WTC11 (cell line): Measurements from ENCODE around the gene ATP7A. TPM values are rescaled to one million over a fixed set of nuclear protein-coding genes. Genes with fewer than 3 reads are reported as not detected.

Experiments used
- ATAC-seq: fragments of 200-7000 bp; cut with Tn5 transposase; 2 replicates; pipeline ENCODE4 v1.10.0; 2021; ENCODE audit warnings: mild to moderate bottlenecking, moderate library complexity
- CTCF ChIA-PET: fragments of 300-600 bp; sonication (Branson Sonifier 250); formaldehyde crosslinking; loops from one replicate; lab custom pipeline; 2021; ENCODE audit warnings: antibody characterized with exemption; lab: Charles Lee
- POLR2A ChIA-PET: fragments of 350-600 bp; sonication (Branson Sonifier 250); formaldehyde crosslinking; loops from one replicate; lab custom pipeline; 2021; ENCODE audit warnings: antibody characterized with exemption; lab: Charles Lee
- DNase-seq: peaks from one replicate; pipeline ENCODE4 v3.0.0; 2021; ENCODE audit warnings: low spot score
- H3K27ac Mint-ChIP-seq: 2 replicates; pipeline ENCODE4 v1.8.0; 2021; ENCODE audit warnings: mixed read lengths
- H3K27me3 Mint-ChIP-seq: 2 replicates; pipeline ENCODE4 v1.8.0; 2021; ENCODE audit warnings: low read depth, mild to moderate bottlenecking, moderate library complexity, mixed read lengths
- H3K36me3 Mint-ChIP-seq: 2 replicates; pipeline ENCODE4 v1.8.0; 2021; ENCODE audit warnings: mixed read lengths
- H3K4me1 Mint-ChIP-seq: 2 replicates; pipeline ENCODE4 v1.8.0; 2022; ENCODE audit warnings: mixed read lengths
- H3K4me3 Mint-ChIP-seq: 2 replicates; pipeline ENCODE4 v1.8.0; 2021; ENCODE audit warnings: mild to moderate bottlenecking, moderate library complexity, mixed read lengths
- H3K9me3 Mint-ChIP-seq: 2 replicates; pipeline ENCODE4 v1.8.0; 2021; ENCODE audit warnings: mixed read lengths
- E2F1 ChIP-seq: sonication (generic); formaldehyde crosslinking; IDR thresholded peaks from 2 replicates; pipeline ENCODE4 v1.8.0; 2022; ENCODE audit warnings: mild to moderate bottlenecking, missing genetic modification reagents
- E2F5 ChIP-seq: sonication (generic); formaldehyde crosslinking; IDR thresholded peaks from 2 replicates; pipeline ENCODE4 v1.8.1; 2022; ENCODE audit warnings: mild to moderate bottlenecking, moderate library complexity, missing genetic modification reagents
- EMX1 ChIP-seq: fragments of 250-450 bp; sonication (Bioruptor Pico); IDR thresholded peaks from 2 replicates; pipeline ENCODE4 v1.8.0; 2021; ENCODE audit warnings: mild to moderate bottlenecking
- FOXP4 ChIP-seq: sonication (generic); formaldehyde crosslinking; IDR thresholded peaks from 2 replicates; pipeline ENCODE4 v1.8.0; 2022; ENCODE audit warnings: mild to moderate bottlenecking, missing genetic modification reagents
- GABPB1 ChIP-seq: sonication (generic); formaldehyde crosslinking; IDR thresholded peaks from 2 replicates; pipeline ENCODE4 v1.8.1; 2023; ENCODE audit warnings: mild to moderate bottlenecking, missing genetic modification reagents
- GRHL2 ChIP-seq: fragments of 250-450 bp; sonication (Bioruptor Pico); IDR thresholded peaks from 2 replicates; pipeline ENCODE4 v1.8.0; 2022; ENCODE audit warnings: mild to moderate bottlenecking, moderate library complexity; ENCODE audit not compliant: insufficient replicate concordance, severe bottlenecking
- HMGA2 ChIP-seq: fragments of 250-450 bp; sonication (Bioruptor Pico); IDR thresholded peaks from 2 replicates; pipeline ENCODE4 v1.4.0; 2021; ENCODE audit warnings: mild to moderate bottlenecking, moderate library complexity
- IRF1 ChIP-seq: sonication (generic); formaldehyde crosslinking; IDR thresholded peaks from 2 replicates; pipeline ENCODE4 v1.8.0; 2023; ENCODE audit warnings: missing genetic modification reagents
- IRF2 ChIP-seq: sonication (generic); formaldehyde crosslinking; IDR thresholded peaks from 2 replicates; pipeline ENCODE4 v1.8.0; 2022; ENCODE audit warnings: low read depth, missing genetic modification reagents, borderline replicate concordance
- KAT7 ChIP-seq: sonication (generic); formaldehyde crosslinking; IDR thresholded peaks from 2 replicates; pipeline ENCODE4 v1.8.1; 2023; ENCODE audit warnings: missing genetic modification reagents, mild to moderate bottlenecking, borderline replicate concordance
- NFATC4 ChIP-seq: fragments of 250-450 bp; sonication (Bioruptor Pico); IDR thresholded peaks from 2 replicates; pipeline ENCODE4 v1.9.0; 2021; ENCODE audit warnings: mild to moderate bottlenecking
- PRDM15 ChIP-seq: sonication (generic); formaldehyde crosslinking; IDR thresholded peaks from 2 replicates; pipeline ENCODE4 v1.8.0; 2022; ENCODE audit warnings: missing genetic modification reagents
- PREB ChIP-seq: sonication (generic); formaldehyde crosslinking; IDR thresholded peaks from 2 replicates; pipeline ENCODE4 v1.8.1; 2022; ENCODE audit warnings: mild to moderate bottlenecking, missing genetic modification reagents, moderate library complexity, borderline replicate concordance
- RELA ChIP-seq: sonication (generic); formaldehyde crosslinking; IDR thresholded peaks from 2 replicates; pipeline ENCODE4 v1.8.1; 2022; ENCODE audit warnings: missing genetic modification reagents, mild to moderate bottlenecking, borderline replicate concordance
- SMAD3 ChIP-seq: sonication (generic); formaldehyde crosslinking; IDR thresholded peaks from 2 replicates; pipeline ENCODE4 v1.8.0; 2022; ENCODE audit warnings: missing genetic modification reagents, mild to moderate bottlenecking, borderline replicate concordance
- USF2 ChIP-seq: sonication (generic); formaldehyde crosslinking; IDR thresholded peaks from 2 replicates; pipeline ENCODE4 v1.8.1; 2023; ENCODE audit warnings: mild to moderate bottlenecking, missing genetic modification reagents, moderate library complexity
- ZNF219 ChIP-seq: sonication (generic); formaldehyde crosslinking; IDR thresholded peaks from 2 replicates; pipeline ENCODE4 v1.8.0; 2023; ENCODE audit warnings: missing genetic modification reagents, mild to moderate bottlenecking, borderline replicate concordance
- ZNF281 ChIP-seq: sonication (generic); formaldehyde crosslinking; IDR thresholded peaks from 2 replicates; pipeline ENCODE4 v1.8.0; 2023; ENCODE audit warnings: mild to moderate bottlenecking, missing genetic modification reagents
- ZNF317 ChIP-seq: sonication (generic); formaldehyde crosslinking; IDR thresholded peaks from 2 replicates; pipeline ENCODE4 v1.8.1; 2023; ENCODE audit warnings: low read depth, mild to moderate bottlenecking, moderate library complexity, missing genetic modification reagents, borderline replicate concordance
- total RNA-seq: library from RNA; stranded (reverse); gene quantifications from 3 replicates; pipeline ENCODE4 v1.2.3, GENCODE V29; 2021

ATP7A gene
- total RNA-seq, 1 experiment from 2014 or later, result 2.8 TPM

- CTCF ChIA-PET, result no interaction called here
- POLR2A ChIA-PET, result no interaction called here
- no peaks in the 10 kb centered on the region for H3K27me3 Mint-ChIP-seq
- H3K4me3 Mint-ChIP-seq, result no peak within 1 kb of the TSS
- no peak for ATAC-seq
- no peaks in the 10 kb centered on the region for H3K9me3 Mint-ChIP-seq
- H3K4me1 Mint-ChIP-seq, result no peaks in the 10 kb centered on the region
- no peaks in the 10 kb centered on the region for H3K36me3 Mint-ChIP-seq
- TF ChIP-seq ZNF219 (CRISPR knock-in tag) (no peak), KAT7 (CRISPR knock-in tag) (no peak), NFATC4 (no peak), E2F5 (CRISPR knock-in tag) (no peak), EMX1 (no peak), GABPB1 (CRISPR knock-in tag) (no peak), USF2 (CRISPR knock-in tag) (no peak), ZNF317 (CRISPR knock-in tag) (no peak), SMAD3 (CRISPR knock-in tag) (no peak)
- no peak within 1 kb of the TSS for H3K27ac Mint-ChIP-seq
- no peak for DNase-seq
These were observed 59.0 kb downstream of the ATP7A start, which contains the start of gene PGAM4 for GRCh38 chrX:77969538-77969937. Gene PGAM4 (minus strand): TSS chrX:77969638. CDS start chrX:77969638, 0 bp downstream.

- H3K27me3 Mint-ChIP-seq, result no peaks in the 10 kb centered on the region
- no peak overlapping the region for H3K27ac Mint-ChIP-seq
- no peaks in the 10 kb centered on the region for H3K4me1 Mint-ChIP-seq
- no peak for DNase-seq
- no peaks in the 10 kb centered on the region for H3K36me3 Mint-ChIP-seq
- CTCF ChIA-PET, result no interaction called here
- POLR2A ChIA-PET, result no interaction called here
- H3K9me3 Mint-ChIP-seq, result no peaks in the 10 kb centered on the region
- H3K4me3 Mint-ChIP-seq, result no peak overlapping the region
- ATAC-seq, result no peak
- TF ChIP-seq IRF2 (CRISPR knock-in tag) (no peak), IRF1 (CRISPR knock-in tag) (no peak), E2F1 (CRISPR knock-in tag) (no peak), HMGA2 (CRISPR knock-in tag) (no peak), PRDM15 (no peak), GRHL2 (no peak), RELA (CRISPR knock-in tag) (no peak), FOXP4 (CRISPR knock-in tag) (no peak), E2F5 (CRISPR knock-in tag) (no peak), PREB (CRISPR knock-in tag) (no peak), EMX1 (no peak), ZNF281 (CRISPR knock-in tag) (no peak)
These were observed 65.3 kb downstream of the ATP7A start for GRCh38 chrX:77975755-77976154.
